Measurements from ENCODE around the gene MINK1. TPM values are rescaled to one million over a fixed set of nuclear protein-coding genes. Genes with fewer than 3 reads are reported as not detected.

Gene MINK1
- total and polyA plus RNA-seq, 10 of the 15 experiments (the other 5 are each of a cell fraction or from before 2014, with no cell fraction given): 0.08 to 55.6 (median 15.0) TPM

GRCh38 chr17:4788807-4789700, 44.1 kb upstream of the MINK1 start, which contains the start of gene GLTPD2:
GLTPD2 (plus strand) TSS chr17:4788964; CDS start chr17:4789012, 48 bp downstream.
- peaks cover 18 to 19% of the 10 kb centered on the region in 2 experiments for H3K27me3 ChIP-seq (replicated peaks in 1 of 2; ENCODE audit: control insufficient read depth in 2 of 2, insufficient read depth in 2 of 2, low read length in 1 of 2)
- intact Hi-C loops (cut with micrococcal nuclease; ENCODE audit: unreplicated experiment) (loop anchor here (5.0 to 10.0 kb wide), 2 partner anchors 54 to 77 kb away; partner anchors contain the start of genes ARRB2, CXCL16, MED11 and ZMYND15), in situ Hi-C loops (cut with MboI) (no loop called here)
- no peaks in the 10 kb centered on the region for H3K79me2 ChIP-seq (ENCODE audit: control insufficient read depth, insufficient read depth, low read length)
- no peak for TF ChIP-seq ZBTB11 (CRISPR knock-in tag; IDR thresholded peaks at IDR 0.05)
- TF ChIP-seq SUZ12 (IDR thresholded peaks at IDR 0.05; ENCODE audit: unreplicated experiment): peak; percentile 25
- ChIA-PET RAD21 (ENCODE audit: unreplicated experiment) (interaction anchor here (1.1 to 2.0 kb wide), 7 partner anchors 57 to 222 kb away, joined by 3 to 14 read pairs (median 5); partner anchors contain the start of genes ARRB2 and MED11), CTCF (interaction anchor here (1.0 to 2.7 kb wide), 19 partner anchors 10 to 222 kb away, joined by 3 to 16 read pairs (median 5); partner anchors contain the start of genes ARRB2, MED11 and PLD2), POLR2A (interaction anchor here (0.8 to 1.8 kb wide), 3 partner anchors 8 to 79 kb away, joined by 5 to 14 read pairs (median 6); partner anchors contain the start of genes ARRB2 and PLD2), SMC1A (ENCODE audit: uncharacterized antibody, unreplicated experiment) (interaction anchor here (0.9 to 2.1 kb wide), 8 partner anchors 11 to 99 kb away, joined by 3 to 9 read pairs (median 4); partner anchors contain the start of gene ARRB2)
- H3K36me3 ChIP-seq (ENCODE audit: control insufficient read depth in 2 of 2, insufficient read depth in 2 of 2, low read length in 1 of 2): no peaks in the 10 kb centered on the region
- TSS peak; percentile 44 for BruUV-seq (replicated peaks)
- H3K4me3 ChIP-seq: peak within 1 kb of the TSS; percentile 79
- H4K20me1 ChIP-seq (ENCODE audit: control insufficient read depth, insufficient read depth): no peaks in the 10 kb centered on the region
- no peaks in the 10 kb centered on the region for H3K9me3 ChIP-seq (replicated peaks; ENCODE audit: control insufficient read depth, insufficient read depth, low read length)
- no peak for FAIRE-seq
- no peak; the same call in 2 of the 3 replicates for ATAC-seq
- H2AFZ ChIP-seq (ENCODE audit: control insufficient read depth, low read depth, low read length): peak within 1 kb of the TSS; percentile 66
- WGBS (ENCODE audit: insufficient coverage, insufficient replicate concordance, low lambda C conversion rate, missing lambda C conversion rate): 46% methylated on average over 61 of the region's 62 CpGs
- peaks cover 12% of the 10 kb centered on the region for H3K4me1 ChIP-seq (ENCODE audit: control insufficient read depth, insufficient read depth, low read length)
- H3K27ac ChIP-seq (ENCODE audit: control insufficient read depth, insufficient read depth): no peak within 1 kb of the TSS
- H3K4me2 ChIP-seq (ENCODE audit: control insufficient read depth, insufficient read depth): peak within 1 kb of the TSS; percentile 98
- no peak for DNase-seq (ENCODE audit: low read depth, low spot score)
- H3K9ac ChIP-seq (ENCODE audit: control insufficient read depth, insufficient read depth, low read length): peak within 1 kb of the TSS; percentile 27; the same call in 1 of the 2 replicates
